RCC 7860 (cell line): ENCODE measurements around the gene LRP2.
"Not testable (repeated sequence)": the region's sequence is repeated elsewhere in the genome, so short reads cannot be mapped to it uniquely, and the experiment has no call there.

ENCODE experiments used
- DNase-seq: peaks from one replicate; pipeline ENCODE4 v3.0.0-alpha.2; 2015; ENCODE audit warnings: low spot score
- FAIRE-seq: peaks from 2 replicates; lab custom pipeline; 2012; peaks lifted over from hg19 to GRCh38; lab: Jason Lieb, UNC

The LRP2 gene

DNA sequence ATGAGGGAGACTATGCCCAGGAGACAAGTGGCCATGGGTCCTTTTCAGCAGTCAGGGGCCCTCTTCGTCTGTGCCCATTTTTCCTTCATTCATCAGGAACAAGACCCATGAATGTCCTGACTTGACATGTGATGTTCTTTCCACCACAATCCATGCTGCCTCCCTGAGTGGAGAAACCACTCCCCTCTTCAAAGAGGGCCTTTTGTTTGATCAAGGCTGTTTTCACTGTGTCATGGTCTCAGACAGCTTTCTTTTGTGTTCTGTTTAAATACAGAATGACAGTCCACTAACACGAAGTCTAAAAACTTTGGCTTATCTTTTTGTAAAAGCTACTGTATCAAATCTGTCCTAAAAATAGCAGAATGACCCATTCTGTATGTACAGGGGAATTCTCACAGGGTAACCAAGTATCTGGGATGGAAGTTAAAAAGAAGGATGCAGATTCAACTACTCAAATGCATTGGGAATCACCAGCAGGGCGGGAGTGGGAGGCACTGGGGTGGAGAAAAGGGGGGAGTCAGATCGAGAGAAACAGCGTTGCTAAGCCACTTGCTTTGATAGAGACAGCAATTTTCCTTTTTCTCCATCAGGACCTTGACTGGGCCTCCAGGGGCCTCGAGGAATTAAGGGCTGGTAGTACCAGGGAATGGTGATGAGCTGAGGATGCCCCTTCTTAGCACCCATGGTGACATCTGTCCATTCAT is 13.9 kb downstream of the LRP2 start:
- no peak for FAIRE-seq
- no peak for DNase-seq

DNA sequence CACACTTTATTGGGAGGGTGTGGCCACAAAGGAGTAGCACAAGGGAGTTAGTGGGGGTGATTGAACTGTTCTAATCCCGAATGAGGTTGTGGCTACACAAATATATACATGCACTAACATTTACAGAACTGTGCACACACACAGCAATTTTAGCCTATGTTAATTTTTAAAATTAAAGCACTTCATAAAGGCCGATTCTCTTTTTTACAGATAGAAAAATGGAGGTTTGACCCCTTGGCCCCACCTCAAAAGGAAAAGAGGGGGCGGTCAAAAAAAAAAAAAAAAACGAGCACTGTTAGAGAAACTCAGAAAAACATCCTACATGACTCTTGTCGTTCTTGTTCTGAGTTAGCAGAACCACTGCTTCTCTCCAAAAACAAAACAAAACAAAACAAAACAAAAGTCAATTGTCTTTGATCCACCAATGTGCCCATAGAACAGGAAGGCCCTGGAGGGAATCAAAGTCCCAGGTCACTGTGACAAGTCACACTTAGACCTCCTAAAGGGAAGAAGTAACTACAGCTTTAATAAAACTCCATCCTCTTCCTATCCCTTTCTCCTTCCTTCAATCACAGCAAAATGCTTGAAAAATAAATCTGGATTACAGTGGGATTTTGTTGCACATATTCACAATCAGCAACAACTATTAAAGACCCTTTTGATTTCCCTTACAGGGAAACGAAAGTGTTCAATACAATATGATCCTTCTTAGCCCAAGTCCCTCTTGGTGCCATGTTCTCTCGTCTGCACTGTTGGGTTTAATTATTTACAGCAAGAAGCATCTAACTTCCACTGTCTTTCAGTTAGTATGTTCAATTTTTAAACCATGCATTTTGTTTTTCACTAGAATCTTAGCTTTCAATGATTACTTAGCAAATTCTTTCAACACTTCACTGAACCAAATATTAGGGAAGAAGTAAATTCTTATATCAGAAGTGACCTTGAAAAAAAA is 16.6 kb downstream of the LRP2 start:
- DNase-seq (no peak), FAIRE-seq (no peak)

- FAIRE-seq, result no peak
Measured at GRCh38 chr2:169344736-169345485, 17.4 kb downstream of the LRP2 start.

DNA sequence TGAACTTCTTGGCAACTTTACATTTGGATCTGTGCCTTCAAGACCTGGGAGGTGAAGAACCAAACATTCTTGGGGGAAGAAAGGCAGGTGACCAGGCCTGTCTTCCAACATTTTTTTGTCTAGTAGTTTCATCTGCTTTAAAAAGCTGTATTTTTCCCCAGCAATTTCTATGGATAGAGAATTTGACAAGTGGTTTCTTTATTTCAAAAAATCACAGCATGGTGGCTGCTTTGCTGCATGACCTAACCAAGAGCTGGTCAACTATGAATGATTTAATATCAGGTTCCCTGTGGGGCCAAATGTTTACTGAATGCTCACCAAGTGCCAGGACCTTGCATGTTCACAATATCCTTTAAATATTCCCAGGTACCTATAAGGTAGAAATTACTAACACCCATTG is 19.1 kb downstream of the LRP2 start:
- FAIRE-seq, result no peak

More at GRCh38 chr2:169344736-169345485, 17.4 kb downstream of the LRP2 start:
- no peak for DNase-seq

GRCh38 chr2:169339657-169340056 is 22.7 kb downstream of the LRP2 start:
- FAIRE-seq (no peak), DNase-seq (no peak)

More for the DNA sequence above, 19.1 kb downstream of the LRP2 start:
- no peak for DNase-seq

DNA sequence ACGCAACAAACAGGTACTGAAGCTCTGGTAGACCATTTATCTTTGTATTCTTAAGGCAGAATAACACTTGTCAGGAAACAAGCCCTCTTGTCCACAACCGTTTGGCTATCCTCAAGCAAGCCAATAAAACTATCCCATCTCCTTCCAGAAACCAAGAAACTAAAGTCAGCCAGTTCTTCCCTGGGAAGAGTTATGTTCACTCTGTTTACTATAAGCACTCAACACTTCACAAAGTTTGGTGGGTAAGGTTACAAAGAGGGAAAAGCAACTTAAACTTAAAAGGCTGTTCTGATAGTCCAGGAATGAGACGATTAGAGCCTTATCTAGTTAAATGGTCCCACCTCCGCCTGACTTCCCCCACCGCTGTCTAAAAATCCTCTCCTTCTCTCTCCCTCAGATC is 25.6 kb downstream of the LRP2 start:
- DNase-seq, result no peak
- FAIRE-seq, result no peak

DNA sequence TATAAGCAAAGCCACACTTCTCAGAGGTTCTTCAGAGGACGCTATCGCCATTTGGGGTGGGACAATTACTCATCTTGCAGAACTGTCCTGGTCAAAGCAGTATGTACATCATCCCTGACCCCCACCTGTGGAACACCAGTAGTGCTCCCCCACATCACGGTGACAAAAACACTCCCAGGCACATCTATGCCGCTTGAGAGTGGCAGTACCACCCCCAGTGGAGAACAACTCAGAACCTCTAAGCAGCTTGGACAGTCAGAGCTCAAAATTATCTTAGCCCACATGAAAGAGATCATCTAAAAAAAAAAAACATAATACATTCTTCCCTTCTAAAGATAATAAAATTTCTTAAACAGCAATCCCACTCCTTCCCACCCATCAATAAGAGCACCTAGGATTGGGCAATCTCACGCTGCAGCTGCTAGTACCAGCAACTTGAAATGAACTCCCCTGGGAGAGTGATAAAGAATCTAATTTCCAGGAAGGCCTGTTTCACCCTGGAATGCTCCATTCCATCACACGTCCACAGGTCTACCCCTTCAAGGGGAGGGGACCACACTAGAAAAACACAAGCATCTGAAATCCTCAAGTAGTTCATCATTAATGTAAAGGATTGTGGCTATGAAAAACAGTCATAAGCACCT is 31.7 kb downstream of the LRP2 start:
- DNase-seq, result no peak
- FAIRE-seq, result no peak

GRCh38 chr2:169329688-169330554 is 32.4 kb downstream of the LRP2 start:
- DNase-seq (no peak), FAIRE-seq (no peak)

DNA sequence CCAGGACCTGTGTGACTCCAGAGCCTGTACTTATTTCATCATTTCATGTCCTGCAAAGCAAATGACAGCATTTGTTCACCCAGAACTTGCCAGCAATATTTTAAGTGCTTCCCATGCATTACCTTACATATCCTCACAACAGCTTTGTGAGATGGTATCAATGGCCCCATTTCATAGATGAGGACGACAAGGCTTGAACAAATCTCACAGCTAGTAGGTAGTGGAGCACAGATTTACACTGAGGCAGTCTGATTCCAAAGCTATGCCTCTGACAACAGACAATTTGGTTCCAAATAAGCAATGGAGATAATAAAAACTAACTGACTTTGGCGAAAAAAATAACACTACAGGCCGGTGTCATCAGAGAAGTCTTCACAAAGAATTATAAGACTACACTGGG is 33.5 kb downstream of the LRP2 start:
- DNase-seq (no peak), FAIRE-seq (no peak)

DNA sequence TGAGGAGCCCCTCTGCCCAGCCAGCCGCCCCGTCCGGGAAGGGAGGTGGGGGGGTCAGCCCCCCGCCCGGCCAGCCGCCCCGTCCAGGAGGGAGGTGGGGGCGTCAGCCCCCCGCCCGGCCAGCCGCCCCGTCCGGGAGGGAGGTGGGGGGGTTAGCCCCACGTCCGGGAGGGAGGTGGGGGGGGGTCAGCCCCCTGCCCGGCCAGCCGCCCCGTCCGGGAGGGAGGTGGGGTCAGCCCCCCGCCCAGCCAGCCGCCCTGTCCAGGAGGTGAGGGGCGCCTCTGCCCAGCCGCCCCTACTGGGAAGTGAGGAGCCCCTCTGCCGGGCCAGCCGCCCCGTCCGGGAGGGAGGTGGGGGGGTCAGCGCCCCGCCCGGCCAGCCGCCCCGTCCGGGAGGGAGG is 34.5 kb downstream of the LRP2 start:
- not testable (repeated sequence) for FAIRE-seq, DNase-seq

- not testable (repeated sequence) for DNase-seq, FAIRE-seq
Measured at GRCh38 chr2:169325886-169326285, 36.4 kb downstream of the LRP2 start.

DNA sequence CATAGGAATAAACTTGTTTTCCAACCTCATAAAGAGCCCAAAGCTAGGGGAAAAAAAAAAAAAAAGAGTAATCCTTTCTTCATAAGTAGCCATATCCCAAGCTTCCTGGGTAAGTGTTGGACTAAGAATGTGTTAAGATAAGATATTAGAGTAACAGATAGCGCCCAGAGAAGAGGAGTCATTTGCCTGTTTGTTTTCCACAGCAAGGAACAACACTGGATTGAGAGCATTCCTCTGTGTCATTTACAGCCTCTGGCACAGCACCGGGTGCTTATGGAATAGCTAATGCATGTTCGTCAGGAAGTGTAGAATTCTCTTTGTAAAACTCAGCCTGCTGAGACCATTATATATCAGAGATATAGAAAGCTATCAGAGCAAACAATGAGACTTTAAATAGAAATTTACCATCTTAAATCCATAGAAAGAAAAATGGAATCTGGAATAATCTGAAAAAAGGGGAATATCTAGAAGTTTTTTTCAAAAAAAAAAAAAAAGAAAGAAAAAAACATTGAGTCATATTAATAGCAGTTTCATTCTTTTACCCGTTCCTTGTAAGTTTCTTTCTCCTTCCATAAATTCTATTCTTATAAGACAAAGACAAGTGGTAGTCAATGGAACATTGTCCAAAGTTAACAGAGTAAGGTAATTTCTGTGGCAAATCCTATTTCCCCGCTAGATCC is 37.6 kb downstream of the LRP2 start:
- FAIRE-seq (no peak), DNase-seq (no peak)

DNA sequence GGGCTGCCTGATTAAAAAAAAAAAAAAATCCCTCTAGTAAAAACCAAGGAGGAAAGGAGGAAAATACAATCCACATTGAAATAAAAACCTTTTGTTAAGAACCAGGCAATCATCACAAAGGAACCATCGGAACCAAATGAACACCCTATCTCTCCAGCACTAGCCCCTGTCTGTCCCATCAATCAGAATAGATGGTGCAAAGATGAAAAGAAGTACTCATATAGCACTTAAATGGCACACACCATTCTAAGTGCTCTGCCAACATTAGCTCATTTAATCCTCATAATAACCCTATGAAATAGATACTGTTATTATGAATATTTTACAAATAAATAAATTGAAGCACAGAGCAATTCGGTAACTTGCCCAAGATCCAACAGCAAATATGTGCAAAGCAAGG is 38.5 kb downstream of the LRP2 start:
- DNase-seq (no peak), FAIRE-seq (no peak)

GRCh38 chr2:169320561-169320960 is 41.8 kb downstream of the LRP2 start:
- DNase-seq (no peak), FAIRE-seq (no peak)

DNA sequence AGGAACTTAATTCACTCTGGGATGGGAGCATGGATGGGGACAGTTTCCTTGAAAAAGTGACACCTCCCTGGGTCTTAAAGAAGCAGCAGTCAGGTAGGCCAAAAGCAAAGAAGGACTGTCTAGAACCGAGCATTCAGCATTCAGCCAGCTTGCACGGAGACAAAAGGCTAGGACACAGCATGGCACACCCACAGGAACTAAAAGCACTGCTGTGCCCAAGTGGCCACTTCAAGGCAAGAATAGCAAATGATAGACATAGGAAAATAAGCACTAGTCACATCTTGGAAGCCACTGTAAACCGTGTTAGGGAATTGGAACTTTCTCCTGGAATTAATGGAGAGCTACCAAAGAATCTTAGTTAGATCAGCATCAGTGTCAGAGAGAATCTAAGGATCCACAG is 47.0 kb downstream of the LRP2 start:
- no peak for FAIRE-seq
- no peak for DNase-seq

DNA sequence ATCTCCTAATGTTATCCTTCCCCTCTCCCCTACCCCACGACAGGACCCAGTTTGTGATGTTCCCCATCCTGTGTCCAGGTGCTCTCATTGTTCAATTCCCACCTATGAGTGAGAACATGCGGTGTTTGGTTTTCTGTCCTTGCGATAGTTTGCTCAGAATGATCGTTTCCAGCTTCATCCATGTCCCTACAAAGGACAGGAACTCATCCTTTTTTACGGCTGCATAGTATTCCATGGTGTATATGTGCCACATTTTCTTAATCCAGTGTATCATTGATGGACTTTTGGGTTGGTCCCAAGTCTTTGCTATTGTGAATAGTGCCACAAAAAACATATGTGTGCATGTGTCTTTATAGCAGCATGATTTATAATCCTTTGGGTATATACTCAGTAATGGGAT is 54.0 kb downstream of the LRP2 start:
- not testable (repeated sequence) for FAIRE-seq, DNase-seq

GRCh38 chr2:169304689-169305088 is 57.6 kb downstream of the LRP2 start:
- not testable (repeated sequence) for DNase-seq, FAIRE-seq

GRCh38 chr2:169303579-169304305 is 58.6 kb downstream of the LRP2 start:
- FAIRE-seq, result no peak

GRCh38 chr2:169302364-169302763 is 60.0 kb downstream of the LRP2 start:
- no peak for FAIRE-seq

More at GRCh38 chr2:169303579-169304305, 58.6 kb downstream of the LRP2 start:
- DNase-seq, result no peak

More at GRCh38 chr2:169302364-169302763, 60.0 kb downstream of the LRP2 start:
- no peak for DNase-seq
